Measurements from ENCODE around the gene ACSS1.

DNA sequence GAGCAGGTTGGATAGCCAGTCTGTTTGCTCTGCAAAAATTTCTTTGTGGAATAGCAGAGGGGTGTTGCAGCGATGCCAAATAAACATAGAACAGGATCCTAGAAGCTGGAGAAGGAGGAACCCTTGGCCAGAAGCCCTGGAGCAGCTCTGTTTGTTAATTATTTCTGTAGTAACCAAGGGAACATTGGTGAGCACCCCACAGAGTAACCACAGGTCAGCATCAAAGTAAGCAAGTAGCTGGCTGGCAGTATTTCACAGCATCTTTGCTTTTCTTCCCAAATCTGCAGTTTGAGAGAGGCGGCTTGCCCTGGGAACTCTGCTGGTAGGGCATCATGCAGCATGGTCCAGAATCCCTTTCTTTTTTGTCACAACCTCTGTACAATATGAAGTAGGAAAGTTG lies 52.7 kb downstream of the ACSS1 start:
- TF ChIP-seq, protein P1, sequence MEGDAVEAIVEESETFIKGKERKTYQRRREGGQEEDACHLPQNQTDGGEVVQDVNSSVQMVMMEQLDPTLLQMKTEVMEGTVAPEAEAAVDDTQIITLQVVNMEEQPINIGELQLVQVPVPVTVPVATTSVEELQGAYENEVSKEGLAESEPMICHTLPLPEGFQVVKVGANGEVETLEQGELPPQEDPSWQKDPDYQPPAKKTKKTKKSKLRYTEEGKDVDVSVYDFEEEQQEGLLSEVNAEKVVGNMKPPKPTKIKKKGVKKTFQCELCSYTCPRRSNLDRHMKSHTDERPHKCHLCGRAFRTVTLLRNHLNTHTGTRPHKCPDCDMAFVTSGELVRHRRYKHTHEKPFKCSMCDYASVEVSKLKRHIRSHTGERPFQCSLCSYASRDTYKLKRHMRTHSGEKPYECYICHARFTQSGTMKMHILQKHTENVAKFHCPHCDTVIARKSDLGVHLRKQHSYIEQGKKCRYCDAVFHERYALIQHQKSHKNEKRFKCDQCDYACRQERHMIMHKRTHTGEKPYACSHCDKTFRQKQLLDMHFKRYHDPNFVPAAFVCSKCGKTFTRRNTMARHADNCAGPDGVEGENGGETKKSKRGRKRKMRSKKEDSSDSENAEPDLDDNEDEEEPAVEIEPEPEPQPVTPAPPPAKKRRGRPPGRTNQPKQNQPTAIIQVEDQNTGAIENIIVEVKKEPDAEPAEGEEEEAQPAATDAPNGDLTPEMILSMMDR (IDR thresholded peaks at IDR 0.05; ENCODE audit: low read depth, low read length, poor library complexity, severe bottlenecking), result no peak
- no peak for TF ChIP-seq EZH2phosphoT487 (IDR thresholded peaks at IDR 0.05; ENCODE audit: borderline replicate concordance, low read length)

Measured in DOHH2 (cell line).